ENCODE results near the gene GPBP1L1. TPM values are rescaled to one million over a fixed set of nuclear protein-coding genes. Genes with fewer than 3 reads are reported as not detected.
A peak's percentile ranks its signal among the peaks of the same experiment; 100 is the strongest.

The GPBP1L1 gene
- total and polyA plus RNA-seq, 9 of the 15 experiments (the other 6 are each of a cell fraction or from before 2014, with no cell fraction given) = 86.0 to 216 (median 138) TPM

DNA sequence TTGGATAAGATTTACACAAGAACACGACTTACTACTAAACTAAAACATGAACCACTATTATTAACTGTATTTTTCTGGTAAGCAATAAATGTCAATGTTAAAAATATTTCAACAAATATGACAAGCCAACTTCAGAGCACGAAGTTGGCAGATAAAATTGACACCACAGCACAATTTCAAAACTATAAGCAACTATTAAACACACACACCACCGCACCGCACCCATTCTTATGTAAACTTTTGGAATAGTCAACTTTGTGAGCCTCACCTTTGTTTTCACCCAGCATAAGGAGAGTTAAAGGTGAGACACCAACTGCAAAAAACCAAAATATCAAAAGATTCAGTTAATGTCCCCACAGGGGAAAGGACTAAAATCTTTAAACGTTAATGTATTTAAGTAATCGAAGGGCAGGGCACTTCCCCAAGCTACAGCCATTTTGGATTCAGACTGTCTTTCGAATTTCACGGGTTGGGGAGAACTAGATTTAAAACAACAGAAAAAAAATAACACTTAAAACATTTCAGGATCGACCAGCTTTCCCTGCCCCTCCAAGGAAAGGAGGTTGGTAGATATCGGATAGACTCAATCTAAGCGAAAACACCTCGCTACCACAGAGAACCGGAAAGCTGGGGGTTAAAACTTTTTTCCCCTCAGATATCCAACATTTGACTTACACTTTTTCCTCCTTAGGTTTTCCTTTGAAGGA, 872 bp downstream of the GPBP1L1 start (continued):
- TF ChIP-seq SRSF7 (optimal IDR thresholded peaks at IDR 0.05; ENCODE audit: low read depth, low read length) (no peak), BCL6 (CRISPR knock-in tag; IDR thresholded peaks at IDR 0.05) (no peak), SOX6 (IDR thresholded peaks at IDR 0.05) (no peak), NBN (IDR thresholded peaks at IDR 0.05; ENCODE audit: low read depth) (no peak), ZNF124 (CRISPR knock-in tag; IDR thresholded peaks at IDR 0.05) (no peak), PRMT5 (CRISPR knock-in tag; IDR thresholded peaks at IDR 0.05) (no peak), GATAD2A (IDR thresholded peaks at IDR 0.05) (no peak), ESRRA (IDR thresholded peaks at IDR 0.05; ENCODE audit: borderline replicate concordance, low read depth) (no peak), U2AF2 (optimal IDR thresholded peaks at IDR 0.05; ENCODE audit: low read depth, low read length) (no peak), ARNT (IDR thresholded peaks at IDR 0.05) (0 out of 4 replicates have a peak, but pooled peaks of 1 of the 2 experiments have one; percentile 18), RBM25 (IDR thresholded peaks at IDR 0.05; ENCODE audit: low read depth, low read length, severe bottlenecking) (no peak)
- TF ChIP-seq, protein P1, sequence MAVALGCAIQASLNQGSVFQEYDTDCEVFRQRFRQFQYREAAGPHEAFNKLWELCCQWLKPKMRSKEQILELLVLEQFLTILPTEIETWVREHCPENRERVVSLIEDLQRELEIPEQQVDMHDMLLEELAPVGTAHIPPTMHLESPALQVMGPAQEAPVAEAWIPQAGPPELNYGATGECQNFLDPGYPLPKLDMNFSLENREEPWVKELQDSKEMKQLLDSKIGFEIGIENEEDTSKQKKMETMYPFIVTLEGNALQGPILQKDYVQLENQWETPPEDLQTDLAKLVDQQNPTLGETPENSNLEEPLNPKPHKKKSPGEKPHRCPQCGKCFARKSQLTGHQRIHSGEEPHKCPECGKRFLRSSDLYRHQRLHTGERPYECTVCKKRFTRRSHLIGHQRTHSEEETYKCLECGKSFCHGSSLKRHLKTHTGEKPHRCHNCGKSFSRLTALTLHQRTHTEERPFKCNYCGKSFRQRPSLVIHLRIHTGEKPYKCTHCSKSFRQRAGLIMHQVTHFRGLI (CRISPR knock-in tag; IDR thresholded peaks at IDR 0.05) = no peak
- TF ChIP-seq, protein P2, sequence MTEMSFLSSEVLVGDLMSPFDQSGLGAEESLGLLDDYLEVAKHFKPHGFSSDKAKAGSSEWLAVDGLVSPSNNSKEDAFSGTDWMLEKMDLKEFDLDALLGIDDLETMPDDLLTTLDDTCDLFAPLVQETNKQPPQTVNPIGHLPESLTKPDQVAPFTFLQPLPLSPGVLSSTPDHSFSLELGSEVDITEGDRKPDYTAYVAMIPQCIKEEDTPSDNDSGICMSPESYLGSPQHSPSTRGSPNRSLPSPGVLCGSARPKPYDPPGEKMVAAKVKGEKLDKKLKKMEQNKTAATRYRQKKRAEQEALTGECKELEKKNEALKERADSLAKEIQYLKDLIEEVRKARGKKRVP (CRISPR knock-in tag; IDR thresholded peaks at IDR 0.05) = 0 out of 2 replicates have a peak, but pooled peaks have one; percentile 16
- TF ChIP-seq, protein P3, sequence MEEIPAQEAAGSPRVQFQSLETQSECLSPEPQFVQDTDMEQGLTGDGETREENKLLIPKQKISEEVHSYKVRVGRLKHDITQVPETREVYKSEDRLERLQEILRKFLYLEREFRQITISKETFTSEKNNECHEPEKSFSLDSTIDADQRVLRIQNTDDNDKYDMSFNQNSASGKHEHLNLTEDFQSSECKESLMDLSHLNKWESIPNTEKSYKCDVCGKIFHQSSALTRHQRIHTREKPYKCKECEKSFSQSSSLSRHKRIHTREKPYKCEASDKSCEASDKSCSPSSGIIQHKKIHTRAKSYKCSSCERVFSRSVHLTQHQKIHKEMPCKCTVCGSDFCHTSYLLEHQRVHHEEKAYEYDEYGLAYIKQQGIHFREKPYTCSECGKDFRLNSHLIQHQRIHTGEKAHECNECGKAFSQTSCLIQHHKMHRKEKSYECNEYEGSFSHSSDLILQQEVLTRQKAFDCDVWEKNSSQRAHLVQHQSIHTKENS (CRISPR knock-in tag; IDR thresholded peaks at IDR 0.05) = no peak
- TF ChIP-seq, protein P4, sequence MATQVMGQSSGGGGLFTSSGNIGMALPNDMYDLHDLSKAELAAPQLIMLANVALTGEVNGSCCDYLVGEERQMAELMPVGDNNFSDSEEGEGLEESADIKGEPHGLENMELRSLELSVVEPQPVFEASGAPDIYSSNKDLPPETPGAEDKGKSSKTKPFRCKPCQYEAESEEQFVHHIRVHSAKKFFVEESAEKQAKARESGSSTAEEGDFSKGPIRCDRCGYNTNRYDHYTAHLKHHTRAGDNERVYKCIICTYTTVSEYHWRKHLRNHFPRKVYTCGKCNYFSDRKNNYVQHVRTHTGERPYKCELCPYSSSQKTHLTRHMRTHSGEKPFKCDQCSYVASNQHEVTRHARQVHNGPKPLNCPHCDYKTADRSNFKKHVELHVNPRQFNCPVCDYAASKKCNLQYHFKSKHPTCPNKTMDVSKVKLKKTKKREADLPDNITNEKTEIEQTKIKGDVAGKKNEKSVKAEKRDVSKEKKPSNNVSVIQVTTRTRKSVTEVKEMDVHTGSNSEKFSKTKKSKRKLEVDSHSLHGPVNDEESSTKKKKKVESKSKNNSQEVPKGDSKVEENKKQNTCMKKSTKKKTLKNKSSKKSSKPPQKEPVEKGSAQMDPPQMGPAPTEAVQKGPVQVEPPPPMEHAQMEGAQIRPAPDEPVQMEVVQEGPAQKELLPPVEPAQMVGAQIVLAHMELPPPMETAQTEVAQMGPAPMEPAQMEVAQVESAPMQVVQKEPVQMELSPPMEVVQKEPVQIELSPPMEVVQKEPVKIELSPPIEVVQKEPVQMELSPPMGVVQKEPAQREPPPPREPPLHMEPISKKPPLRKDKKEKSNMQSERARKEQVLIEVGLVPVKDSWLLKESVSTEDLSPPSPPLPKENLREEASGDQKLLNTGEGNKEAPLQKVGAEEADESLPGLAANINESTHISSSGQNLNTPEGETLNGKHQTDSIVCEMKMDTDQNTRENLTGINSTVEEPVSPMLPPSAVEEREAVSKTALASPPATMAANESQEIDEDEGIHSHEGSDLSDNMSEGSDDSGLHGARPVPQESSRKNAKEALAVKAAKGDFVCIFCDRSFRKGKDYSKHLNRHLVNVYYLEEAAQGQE (IDR thresholded peaks at IDR 0.05; ENCODE audit: borderline replicate concordance) = no peak
- TF ChIP-seq, protein P4 (CRISPR knock-in tag; IDR thresholded peaks at IDR 0.05; ENCODE audit: low read depth) = no peak

Measured in K562 (cell line).